HG02642 (cell line): Measurements from ENCODE around the gene ALG2.
A peak's percentile ranks its signal among the peaks of the same experiment; 100 is the strongest.
"Not testable (repeated sequence)": the region's sequence is repeated elsewhere in the genome, so short reads cannot be mapped to it uniquely, and the experiment has no call there.

ENCODE experiments used
- ATAC-seq: cut with Tn5 transposase; IDR thresholded peaks from one replicate; pipeline ENCODE4 v1.9.1; 2021; ENCODE audit warnings: mild to moderate bottlenecking; ENCODE audit not compliant: unreplicated experiment, poor library complexity

ALG2 gene

GRCh38 chr9:99239341-99240060 is 17.8 kb upstream of the ALG2 start:
- no peak for ATAC-seq

DNA sequence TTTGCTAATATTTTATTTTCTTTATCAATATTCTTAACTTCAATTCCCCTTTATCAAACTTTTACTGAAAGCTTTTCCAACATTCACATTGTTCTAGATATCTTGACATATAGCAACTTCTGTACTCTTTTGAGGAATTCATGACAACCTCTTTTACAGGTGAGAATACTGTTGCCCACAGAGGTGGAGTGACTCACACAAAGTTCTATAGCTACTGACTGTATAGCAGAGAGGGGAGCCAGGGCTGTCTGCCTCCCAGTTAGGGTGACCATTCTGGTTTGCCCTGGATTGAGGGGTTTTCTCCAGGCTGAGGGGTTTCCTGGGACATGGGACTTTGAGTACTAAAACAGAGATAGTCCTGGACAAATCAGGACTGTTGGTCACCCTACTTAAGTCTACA is 16.6 kb upstream of the ALG2 start:
- no peak for ATAC-seq

- ATAC-seq = not testable (repeated sequence)
Observed at GRCh38 chr9:99237849-99238248, 16.1 kb upstream of the ALG2 start.

GRCh38 chr9:99237356-99237755 is 15.6 kb upstream of the ALG2 start:
- no peak for ATAC-seq

GRCh38 chr9:99235926-99236634 is 14.3 kb upstream of the ALG2 start:
- ATAC-seq = peak; percentile 97

DNA sequence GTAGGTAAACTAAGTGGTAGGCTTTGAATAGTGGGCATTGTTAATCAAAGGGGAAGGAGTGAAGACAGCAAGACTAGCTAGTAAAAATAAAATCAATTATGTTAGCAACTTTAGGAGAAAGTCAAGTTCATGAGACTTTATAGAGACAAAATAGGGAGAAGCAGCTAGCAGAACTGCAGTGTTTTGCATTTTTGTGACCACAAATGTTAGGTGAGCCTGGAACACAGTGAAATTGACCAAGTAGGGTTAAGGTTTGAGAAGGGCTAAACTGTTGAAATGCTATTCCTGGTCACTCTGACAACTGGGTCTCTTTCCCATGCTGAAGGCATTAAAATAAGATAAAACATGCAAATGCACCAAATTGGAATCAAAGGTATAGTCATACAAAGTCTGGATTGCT is 13.3 kb upstream of the ALG2 start:
- ATAC-seq = no peak

DNA sequence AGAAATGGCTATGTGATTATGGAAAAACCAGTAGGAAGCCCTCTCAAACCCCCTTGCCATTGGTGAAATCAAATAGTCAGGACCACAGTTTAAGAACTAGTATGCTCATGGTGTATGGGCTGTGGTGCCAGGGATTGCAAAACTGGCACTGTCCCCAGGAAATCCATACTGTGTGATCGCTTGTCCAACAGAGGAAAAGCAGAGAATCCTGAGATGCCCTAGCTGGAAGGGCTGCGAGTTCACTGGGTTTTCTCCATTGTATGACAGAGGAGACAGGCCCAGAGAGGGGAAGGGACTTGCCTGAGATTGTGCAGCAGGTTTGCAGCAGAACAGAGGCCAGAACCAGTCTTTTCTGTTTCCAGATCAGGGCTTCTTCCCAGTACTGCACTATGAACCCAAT is 12.9 kb upstream of the ALG2 start:
- ATAC-seq = no peak

DNA sequence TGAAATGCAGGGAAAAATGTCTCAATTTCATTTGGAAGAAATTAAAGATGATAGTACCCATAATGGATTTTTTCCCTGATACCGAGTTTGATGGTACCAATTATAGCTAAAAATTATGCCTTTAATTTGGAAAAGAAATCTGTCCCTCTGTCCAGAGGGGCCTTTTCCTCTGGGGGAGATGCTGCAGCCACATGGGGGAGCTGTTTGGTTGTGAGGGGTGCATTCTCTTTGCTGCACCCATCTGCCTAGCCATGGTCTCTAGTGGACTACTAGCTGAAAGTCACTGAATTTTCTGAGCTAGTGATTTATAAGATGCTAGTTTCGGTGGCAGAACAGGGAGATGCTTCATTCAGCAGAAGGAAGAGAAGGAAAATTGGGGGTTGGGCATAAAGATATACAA is 10.0 kb upstream of the ALG2 start:
- no peak for ATAC-seq

DNA sequence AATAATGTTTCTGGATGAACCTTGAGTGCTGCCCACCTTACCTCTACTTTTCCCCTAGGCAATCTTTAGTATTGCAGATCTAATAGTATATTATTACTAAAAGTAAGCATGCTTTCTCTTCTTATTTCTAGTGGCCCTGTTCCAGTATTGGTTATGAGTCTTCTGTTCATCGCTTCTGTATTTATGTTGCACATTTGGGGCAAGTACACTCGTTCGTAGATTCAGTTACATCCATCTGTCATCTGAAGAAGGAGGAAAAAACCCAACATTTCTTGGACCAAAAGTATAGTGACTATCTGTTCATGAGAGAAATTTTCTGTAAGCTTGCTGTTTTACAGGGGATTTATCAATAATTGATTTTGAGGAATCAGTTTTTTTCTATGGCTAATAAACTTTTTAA is 8.5 kb upstream of the ALG2 start:
- ATAC-seq = no peak

DNA sequence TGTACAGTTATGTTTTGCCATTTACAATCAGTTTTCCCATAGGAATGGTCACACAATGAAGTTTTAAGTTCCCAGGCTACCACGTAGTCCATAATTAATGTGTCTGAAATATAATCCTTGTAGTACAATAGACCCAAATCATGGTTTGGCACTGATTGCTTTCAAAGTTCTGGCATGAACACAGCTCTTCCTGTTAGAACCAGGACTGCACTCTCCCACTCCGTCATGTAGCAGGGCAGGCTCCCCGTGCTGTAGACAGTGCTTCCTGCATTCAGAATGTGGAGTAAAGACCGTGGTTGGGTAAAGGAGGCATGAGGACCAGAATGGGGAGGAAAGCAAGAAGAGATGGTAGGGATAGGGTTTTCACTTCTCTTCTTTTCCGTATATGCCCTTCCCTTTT is 4.3 kb upstream of the ALG2 start:
- no peak for ATAC-seq

DNA sequence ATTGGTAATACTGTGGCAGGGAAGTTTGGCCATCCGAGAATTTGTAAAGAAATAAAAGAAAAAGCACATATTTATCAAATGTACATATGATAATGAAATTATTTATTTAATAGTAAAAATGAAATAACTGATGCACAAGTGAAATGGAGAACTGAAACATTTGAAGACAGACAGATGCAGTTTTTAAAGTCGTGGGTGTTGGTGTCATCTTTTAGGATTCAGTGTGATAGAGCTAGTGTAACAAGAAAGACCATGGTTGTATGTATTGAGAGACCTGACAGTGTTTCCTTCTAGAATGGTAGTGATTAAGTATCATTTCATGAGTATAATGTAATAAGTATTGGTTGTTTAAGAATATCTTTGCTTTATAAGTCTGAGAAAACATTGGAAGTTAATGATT is 2.7 kb upstream of the ALG2 start:
- ATAC-seq = no peak

GRCh38 chr9:99222416-99223270 is 901 bp upstream of the ALG2 start:
- peak; percentile 29 for ATAC-seq

DNA sequence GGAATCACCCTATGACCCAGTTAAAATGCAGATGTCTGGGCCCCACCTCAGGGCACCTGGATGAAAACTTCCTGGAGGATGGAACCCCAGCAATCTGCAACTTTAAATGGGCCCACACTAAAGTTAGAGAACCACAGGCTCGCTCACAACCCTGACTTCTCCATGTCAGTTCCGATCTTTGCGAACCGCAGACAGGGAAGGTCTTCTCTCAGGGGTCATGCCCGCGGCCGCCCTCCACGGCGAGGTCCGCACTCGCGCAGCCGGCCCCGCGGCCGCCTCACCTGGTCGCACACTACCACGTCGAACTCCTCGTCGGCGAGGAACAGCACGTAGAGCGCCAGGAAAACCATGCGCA is 499 bp downstream of the ALG2 start:
- ATAC-seq = no peak

DNA sequence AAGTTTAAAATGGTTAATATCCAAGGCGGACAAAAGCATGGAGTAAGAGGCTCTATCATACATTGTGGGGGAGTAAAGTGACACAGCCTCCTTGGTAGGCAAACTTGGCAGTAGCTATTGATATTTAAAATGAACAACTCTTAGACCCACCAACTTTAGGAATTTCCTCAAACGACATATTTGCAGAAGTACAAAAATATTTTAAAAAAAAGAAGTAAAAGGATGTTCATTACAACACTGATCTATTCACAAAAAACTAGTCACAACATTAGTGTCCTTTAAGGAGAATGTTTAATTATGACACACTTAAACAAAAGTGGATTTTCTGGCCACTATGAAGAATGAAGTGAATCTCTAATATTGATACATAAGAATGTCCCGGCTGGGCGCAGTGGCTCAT is 1.7 kb downstream of the ALG2 start:
- no peak for ATAC-seq

DNA sequence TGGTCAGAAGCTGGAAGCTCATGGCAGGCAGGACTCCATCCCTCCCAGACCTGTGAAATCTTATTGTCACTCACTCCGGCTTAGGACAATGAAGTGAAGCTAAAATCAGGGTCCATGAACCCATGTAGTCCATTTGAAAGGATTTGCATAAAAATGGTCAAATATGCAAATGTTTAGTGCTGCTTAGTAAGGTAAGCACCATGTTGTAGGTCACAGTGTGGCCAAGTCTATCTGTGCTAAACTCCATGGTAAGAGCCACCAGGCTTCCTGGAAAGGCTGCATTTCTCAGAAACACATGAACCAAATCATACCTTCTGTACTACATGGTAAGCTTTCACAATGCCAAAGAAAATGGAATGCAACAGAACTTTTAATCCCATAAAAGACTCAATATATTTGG is 5.7 kb downstream of the ALG2 start:
- ATAC-seq = no peak

- ATAC-seq = no peak
Observed at GRCh38 chr9:99213197-99213596, 8.5 kb downstream of the ALG2 start.

DNA sequence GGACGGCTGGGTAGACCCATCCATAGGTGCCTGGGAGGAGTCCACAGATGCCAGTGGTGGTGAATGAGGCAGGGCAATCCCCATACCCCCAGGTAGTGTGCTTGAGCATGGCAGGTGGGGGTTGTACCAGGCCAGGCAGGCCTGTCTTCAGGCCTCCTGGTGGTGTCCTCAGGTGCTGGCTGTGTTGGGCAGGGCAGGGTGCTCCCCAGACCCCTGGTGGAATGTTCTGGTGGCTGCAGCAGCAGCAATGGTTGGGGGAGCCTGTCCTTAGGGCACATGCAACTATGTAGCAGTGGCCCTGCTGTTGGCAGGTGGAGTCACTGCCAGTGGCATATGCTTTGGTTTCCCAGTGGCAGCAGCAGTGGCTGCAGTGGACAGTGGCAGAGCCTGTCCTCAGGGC is 10.0 kb downstream of the ALG2 start:
- ATAC-seq = no peak

- no peak for ATAC-seq
Observed at GRCh38 chr9:99210572-99210971, 11.2 kb downstream of the ALG2 start.

GRCh38 chr9:99201603-99202002 is 20.1 kb downstream of the ALG2 start:
- no peak for ATAC-seq

GRCh38 chr9:99199938-99200539 is 21.7 kb downstream of the ALG2 start:
- no peak for ATAC-seq

DNA sequence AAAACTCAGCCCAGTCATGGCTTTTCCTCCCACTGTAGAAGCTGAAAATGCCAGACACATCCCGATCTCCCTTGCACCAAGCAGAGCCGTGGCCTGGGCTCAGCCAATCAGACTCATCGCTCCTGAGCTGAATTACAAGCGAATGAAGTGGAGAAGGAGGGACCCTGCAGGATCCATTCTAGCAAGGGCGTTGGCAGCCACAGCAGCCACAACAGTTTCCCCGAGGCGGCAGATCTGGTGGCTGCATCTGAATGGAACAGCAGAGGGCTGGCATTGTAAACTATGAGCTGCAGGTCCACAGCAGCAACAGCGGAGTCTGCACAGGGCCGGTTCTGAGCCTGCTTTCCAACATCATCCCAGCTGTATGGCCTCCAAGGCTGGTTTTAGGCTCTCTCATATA is 23.8 kb downstream of the ALG2 start:
- no peak for ATAC-seq
